Neural cell (in vitro differentiated cells): Measurements from ENCODE around the gene AGBL1. TPM values are rescaled to one million over a fixed set of nuclear protein-coding genes. Genes with fewer than 3 reads are reported as not detected.

ENCODE experiments used
- H2AFZ ChIP-seq: fragments of 200-600, 300-800 bp; sonication (generic), shearing (Covaris generic); 2 replicates; pipeline ENCODE4 v1.6.0; 2014; ENCODE audit warnings: low read depth, mild to moderate bottlenecking, antibody characterized with exemption, low read length, moderate library complexity
- H3F3A ChIP-seq: fragments of 200-600 bp; shearing (Covaris generic); 2 replicates; pipeline ENCODE4 v1.6.1; 2016; ENCODE audit warnings: mild to moderate bottlenecking, moderate library complexity, mixed read lengths, antibody characterized with exemption, low read length; ENCODE audit not compliant: insufficient read depth, poor library complexity, severe bottlenecking
- H3K27ac ChIP-seq: fragments of 200-600, 300-800 bp; sonication (generic), shearing (Covaris generic); 2 replicates; pipeline ENCODE4 v1.5.1; 2014; ENCODE audit warnings: mild to moderate bottlenecking, low read length, moderate library complexity
- H3K27me3 ChIP-seq: fragments of 300-800, 200-600 bp; sonication (generic), shearing (Covaris generic); 2 replicates; pipeline ENCODE4 v1.6.0; 2014; ENCODE audit warnings: mild to moderate bottlenecking, low read depth, low read length, moderate library complexity; ENCODE audit not compliant: insufficient read depth
- H3K36me3 ChIP-seq: fragments of 300-800, 200-600 bp; sonication (generic), shearing (Covaris generic); 2 replicates; pipeline ENCODE4 v1.5.1; 2014; ENCODE audit warnings: mild to moderate bottlenecking, antibody characterized with exemption, low read length, moderate library complexity; ENCODE audit not compliant: insufficient read depth
- H3K4me2 ChIP-seq: fragments of 300-800, 200-600 bp; sonication (generic), shearing (Covaris generic); 2 replicates; pipeline ENCODE4 v1.6.0; 2014; ENCODE audit warnings: mild to moderate bottlenecking, low read length
- H3K4me3 ChIP-seq: fragments of 300-800, 200-600 bp; sonication (generic), shearing (Covaris generic); 2 replicates; pipeline ENCODE4 v1.5.1; 2014; ENCODE audit warnings: mild to moderate bottlenecking, low read length, moderate library complexity
- H3K79me2 ChIP-seq: fragments of 200-600 bp; shearing (Covaris generic); replicated peaks from 2 replicates; pipeline ENCODE4 v1.6.0; 2014; ENCODE audit warnings: mild to moderate bottlenecking, low read length, moderate library complexity; ENCODE audit not compliant: insufficient read depth
- H3K9ac ChIP-seq: fragments of 300-800, 200-600 bp; sonication (generic), shearing (Covaris generic); 2 replicates; pipeline ENCODE4 v1.6.1; 2016; ENCODE audit warnings: mild to moderate bottlenecking, low read length, mixed read lengths
- H3K9me2 ChIP-seq: fragments of 200-600 bp; shearing (Covaris generic); 2 replicates; pipeline ENCODE4 v1.6.1; 2016; ENCODE audit warnings: mild to moderate bottlenecking, low read length, mixed read lengths; ENCODE audit not compliant: insufficient read depth
- H3K9me3 ChIP-seq: fragments of 200-600, 300-800 bp; sonication (generic), shearing (Covaris generic); 2 replicates; pipeline ENCODE4 v1.6.1; 2016; ENCODE audit warnings: mild to moderate bottlenecking, mixed run types, low read length, moderate library complexity, mixed read lengths
- H4K20me1 ChIP-seq: fragments of 200-600 bp; shearing (Covaris generic); 2 replicates; pipeline ENCODE4 v1.6.1; 2016; ENCODE audit warnings: mild to moderate bottlenecking, mixed run types; ENCODE audit not compliant: insufficient read depth
- CTCF ChIP-seq: fragments of 450-650 bp; IDR thresholded peaks from 2 replicates; pipeline ENCODE4 v1.5.1; 2014; ENCODE audit warnings: antibody characterized with exemption, mild to moderate bottlenecking, moderate library complexity; ENCODE audit not compliant: poor library complexity, severe bottlenecking
- EP300 ChIP-seq: fragments of 450-650 bp; conservative IDR thresholded peaks from 2 replicates; pipeline ENCODE4 v1.6.1; 2014; ENCODE audit warnings: antibody characterized with exemption, mild to moderate bottlenecking, moderate library complexity; ENCODE audit not compliant: poor library complexity, severe bottlenecking
- EZH2 ChIP-seq: fragments of 200-600, 300-800 bp; shearing (Covaris generic), sonication (generic); IDR thresholded peaks from 2 replicates; pipeline ENCODE4 v1.6.1; 2014; ENCODE audit warnings: antibody characterized with exemption, low read length, borderline replicate concordance, mild to moderate bottlenecking; ENCODE audit not compliant: insufficient read depth, poor library complexity, severe bottlenecking
- MXI1 ChIP-seq: fragments of 450-650 bp; conservative IDR thresholded peaks from 2 replicates; pipeline ENCODE4 v1.6.1; 2014; ENCODE audit warnings: antibody characterized with exemption, mild to moderate bottlenecking; ENCODE audit not compliant: poor library complexity, severe bottlenecking
- POLR2AphosphoS5 ChIP-seq: IDR thresholded peaks from 2 replicates; pipeline ENCODE4 v1.6.1; 2012
- RAD21 ChIP-seq: fragments of 450-650 bp; conservative IDR thresholded peaks from 2 replicates; pipeline ENCODE4 v1.6.1; 2014; ENCODE audit warnings: antibody characterized with exemption, mild to moderate bottlenecking, moderate library complexity
- REST ChIP-seq: IDR thresholded peaks from 2 replicates; pipeline ENCODE4 v1.6.1; 2012; ENCODE audit warnings: borderline replicate concordance
- SMC3 ChIP-seq: fragments of 450-650 bp; conservative IDR thresholded peaks from 2 replicates; pipeline ENCODE4 v1.6.1; 2014; ENCODE audit warnings: antibody characterized with exemption, mild to moderate bottlenecking, moderate library complexity; ENCODE audit not compliant: poor library complexity
- TAF1 ChIP-seq: IDR thresholded peaks from 2 replicates; pipeline ENCODE4 v1.6.1; 2012; ENCODE audit warnings: low read depth
- polyA plus RNA-seq: library from polyadenylated mRNA; depleted of rRNA; stranded (reverse); fragments of >200 nt; gene quantifications from 2 replicates; pipeline ENCODE4 v1.2.3, GENCODE V29; 2014

AGBL1 gene
- polyA plus RNA-seq, 1 donor from 2014 or later, result 0.12 TPM

GRCh38 chr15:86199467-86200145, 119.9 kb downstream of the AGBL1 start:
- Histone ChIP-seq H3K9ac (no peak overlapping the region), H3K27ac (no peak overlapping the region), H3K79me2 (no peaks in the 10 kb centered on the region), H2AFZ (no peak overlapping the region), H3K9me2 (no peaks in the 10 kb centered on the region), H3K9me3 (no peaks in the 10 kb centered on the region), H3K27me3 (no peaks in the 10 kb centered on the region), H3K4me3 (no peak overlapping the region), H3K4me2 (no peak overlapping the region), H4K20me1 (no peaks in the 10 kb centered on the region), H3K36me3 (no peaks in the 10 kb centered on the region), H3F3A (no peaks in the 10 kb centered on the region)
- TF ChIP-seq CTCF, result no peak
- TF ChIP-seq POLR2AphosphoS5, result no peak
- TF ChIP-seq EP300, result no peak
- no peak for TF ChIP-seq EZH2
- TF ChIP-seq RAD21, result no peak
- no peak for TF ChIP-seq MXI1
- no peak for TF ChIP-seq REST
- TF ChIP-seq SMC3, result no peak

GRCh38 chr15:86201313-86202008, 121.8 kb downstream of the AGBL1 start:
- no peaks in the 10 kb centered on the region for H3F3A ChIP-seq
- no peaks in the 10 kb centered on the region for H3K27me3 ChIP-seq
- H3K36me3 ChIP-seq, result no peaks in the 10 kb centered on the region
- H2AFZ ChIP-seq, result no peak overlapping the region
- no peak overlapping the region for H3K9ac ChIP-seq
- H3K79me2 ChIP-seq, result no peaks in the 10 kb centered on the region
- no peak overlapping the region for H3K27ac ChIP-seq
- H3K9me3 ChIP-seq, result no peaks in the 10 kb centered on the region
- TF ChIP-seq RAD21 (no peak), MXI1 (no peak), POLR2AphosphoS5 (no peak), TAF1 (no peak), REST (no peak), CTCF (no peak), EP300 (no peak), EZH2 (no peak)
- no peak overlapping the region for H3K4me2 ChIP-seq
- H4K20me1 ChIP-seq, result no peaks in the 10 kb centered on the region
- no peaks in the 10 kb centered on the region for H3K9me2 ChIP-seq
- H3K4me3 ChIP-seq, result no peak overlapping the region
